Endothelial cell (in vitro differentiated cells): ENCODE results near the gene ANO2. TPM values are rescaled to one million over a fixed set of nuclear protein-coding genes. Genes with fewer than 3 reads are reported as not detected.

Experiments used
- DNase-seq: peaks from one replicate; pipeline ENCODE4 v3.0.0; 2021; ENCODE audit warnings: low spot score
- H3K27ac Mint-ChIP-seq: one replicate; pipeline ENCODE4 v1.8.0; 2021; ENCODE audit warnings: mixed read lengths, inconsistent platforms; ENCODE audit not compliant: unreplicated experiment
- H3K27me3 Mint-ChIP-seq: one replicate; pipeline ENCODE4 v1.8.0; 2021; ENCODE audit warnings: mild to moderate bottlenecking, moderate library complexity, mixed read lengths, inconsistent platforms; ENCODE audit not compliant: unreplicated experiment
- H3K36me3 Mint-ChIP-seq: one replicate; pipeline ENCODE4 v1.8.0; 2021; ENCODE audit warnings: mild to moderate bottlenecking, low read depth, mixed read lengths, inconsistent platforms; ENCODE audit not compliant: unreplicated experiment
- H3K4me1 Mint-ChIP-seq: one replicate; pipeline ENCODE4 v1.8.0; 2021; ENCODE audit warnings: mild to moderate bottlenecking, mixed read lengths, inconsistent platforms; ENCODE audit not compliant: unreplicated experiment
- H3K4me3 Mint-ChIP-seq: one replicate; pipeline ENCODE4 v1.8.0; 2021; ENCODE audit warnings: mild to moderate bottlenecking, mixed read lengths, inconsistent platforms; ENCODE audit not compliant: unreplicated experiment
- H3K9me3 Mint-ChIP-seq: one replicate; pipeline ENCODE4 v1.8.0; 2021; ENCODE audit warnings: mixed read lengths, inconsistent platforms; ENCODE audit not compliant: unreplicated experiment
- total RNA-seq: library from RNA; stranded (reverse); fragmentation: NEBNext Ultra II Directional; extraction: Animal tissue kit (Norgen Biotek cat#: 25700); gene quantifications from one replicate; pipeline ENCODE4 v1.2.1, GENCODE V29; 2021; ENCODE audit not compliant: unreplicated experiment
- TF ChIP-seq, protein P1 (sequence below): fragments of 200-600 bp; sonication (generic); IDR thresholded peaks from one replicate; pipeline ENCODE4 v1.5.0; 2021; ENCODE audit warnings: antibody characterized with exemption; ENCODE audit not compliant: unreplicated experiment

Gene ANO2
- total RNA-seq, 1 donor from 2014 or later = 4.5 TPM

DNA sequence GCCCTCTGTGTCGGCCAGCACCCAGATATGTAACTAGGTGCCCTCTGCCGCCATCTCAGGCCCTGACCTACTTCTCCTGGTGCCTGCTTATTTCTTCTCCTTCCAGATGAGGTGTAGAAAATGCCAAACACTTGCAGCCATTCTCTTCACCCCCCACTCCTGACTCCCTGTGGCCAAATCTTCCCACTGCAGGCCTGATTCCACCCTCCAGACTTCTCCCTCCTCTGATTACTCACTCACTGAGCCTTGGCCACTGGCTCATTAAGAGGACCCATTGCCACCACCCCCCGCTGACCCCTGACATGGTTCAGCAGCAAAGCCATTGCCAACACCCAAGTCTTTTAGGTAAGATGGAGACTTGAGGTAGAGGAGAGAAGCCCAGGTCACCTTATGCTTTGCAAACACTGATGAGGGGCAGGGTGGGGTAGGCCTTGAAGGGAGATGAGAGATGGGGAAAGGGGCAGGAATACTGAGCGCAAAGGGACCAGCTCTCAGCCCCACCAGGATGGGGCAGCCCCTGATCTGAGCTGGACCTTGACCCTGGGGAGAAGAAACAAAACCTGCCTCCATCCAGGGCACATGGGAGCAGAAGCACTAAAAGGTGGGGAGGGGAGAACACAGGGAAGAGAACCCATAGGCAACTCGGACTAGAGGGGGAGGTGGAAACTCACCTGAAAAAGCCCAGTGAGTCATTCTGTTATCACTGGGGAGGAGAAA lies 25.1 kb upstream of the ANO2 start:
- H3K9me3 Mint-ChIP-seq = no peaks in the 10 kb centered on the region
- peaks cover 12% of the 10 kb centered on the region for H3K36me3 Mint-ChIP-seq
- no peak overlapping the region for H3K4me3 Mint-ChIP-seq
- no peak overlapping the region for H3K27ac Mint-ChIP-seq
- H3K27me3 Mint-ChIP-seq = peaks cover 3% of the 10 kb centered on the region
- TF ChIP-seq, protein P1, sequence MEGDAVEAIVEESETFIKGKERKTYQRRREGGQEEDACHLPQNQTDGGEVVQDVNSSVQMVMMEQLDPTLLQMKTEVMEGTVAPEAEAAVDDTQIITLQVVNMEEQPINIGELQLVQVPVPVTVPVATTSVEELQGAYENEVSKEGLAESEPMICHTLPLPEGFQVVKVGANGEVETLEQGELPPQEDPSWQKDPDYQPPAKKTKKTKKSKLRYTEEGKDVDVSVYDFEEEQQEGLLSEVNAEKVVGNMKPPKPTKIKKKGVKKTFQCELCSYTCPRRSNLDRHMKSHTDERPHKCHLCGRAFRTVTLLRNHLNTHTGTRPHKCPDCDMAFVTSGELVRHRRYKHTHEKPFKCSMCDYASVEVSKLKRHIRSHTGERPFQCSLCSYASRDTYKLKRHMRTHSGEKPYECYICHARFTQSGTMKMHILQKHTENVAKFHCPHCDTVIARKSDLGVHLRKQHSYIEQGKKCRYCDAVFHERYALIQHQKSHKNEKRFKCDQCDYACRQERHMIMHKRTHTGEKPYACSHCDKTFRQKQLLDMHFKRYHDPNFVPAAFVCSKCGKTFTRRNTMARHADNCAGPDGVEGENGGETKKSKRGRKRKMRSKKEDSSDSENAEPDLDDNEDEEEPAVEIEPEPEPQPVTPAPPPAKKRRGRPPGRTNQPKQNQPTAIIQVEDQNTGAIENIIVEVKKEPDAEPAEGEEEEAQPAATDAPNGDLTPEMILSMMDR = no peak
- peaks cover 8% of the 10 kb centered on the region for H3K4me1 Mint-ChIP-seq
- no peak for DNase-seq

DNA sequence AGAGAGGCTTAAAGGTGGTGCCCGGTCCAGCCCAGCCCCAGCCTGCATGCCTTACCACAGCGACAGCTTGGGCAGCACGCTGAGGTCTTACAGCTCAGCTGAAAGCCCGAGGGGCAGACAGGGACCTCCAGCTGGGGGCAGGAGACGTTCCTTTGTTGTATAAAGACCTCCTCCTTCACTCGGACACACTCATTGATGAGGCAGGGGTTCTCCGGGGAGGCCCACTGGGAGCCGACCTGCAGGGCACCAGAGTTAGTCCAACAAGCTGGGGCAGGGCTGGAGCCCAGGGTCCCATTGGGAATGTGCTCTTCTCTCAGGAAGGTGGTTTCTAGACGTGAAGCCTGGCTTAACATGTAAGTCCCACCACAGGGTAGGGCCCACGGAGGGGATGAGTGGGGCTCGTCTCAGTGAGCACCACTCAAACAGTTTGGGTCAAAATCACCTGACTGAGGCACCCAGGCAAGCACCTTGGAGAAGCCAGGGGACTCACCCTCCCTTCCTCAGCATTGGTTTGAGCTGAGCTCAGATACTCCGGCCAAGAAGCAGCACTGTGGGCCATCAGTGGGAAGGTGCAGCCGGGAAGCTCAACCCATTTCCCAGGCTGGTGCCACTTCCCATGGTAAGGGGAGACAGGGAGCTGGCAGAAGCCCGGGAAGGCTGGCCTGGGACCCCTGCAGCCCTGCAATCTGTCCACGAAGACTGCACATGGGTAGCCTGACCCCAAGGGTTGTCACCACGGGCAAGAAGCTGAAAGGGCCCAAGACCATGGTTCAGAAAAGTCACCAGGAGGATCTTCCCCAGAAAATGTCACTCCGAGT lies 24.3 kb upstream of the ANO2 start:
- TF ChIP-seq, protein P1 = no peak
- Mint-ChIP-seq H3K9me3 (no peaks in the 10 kb centered on the region), H3K36me3 (peaks cover 8% of the 10 kb centered on the region), H3K27ac (no peak overlapping the region), H3K27me3 (peaks cover 3% of the 10 kb centered on the region), H3K4me3 (no peak overlapping the region), H3K4me1 (peaks cover 15% of the 10 kb centered on the region)
- no peak for DNase-seq

DNA sequence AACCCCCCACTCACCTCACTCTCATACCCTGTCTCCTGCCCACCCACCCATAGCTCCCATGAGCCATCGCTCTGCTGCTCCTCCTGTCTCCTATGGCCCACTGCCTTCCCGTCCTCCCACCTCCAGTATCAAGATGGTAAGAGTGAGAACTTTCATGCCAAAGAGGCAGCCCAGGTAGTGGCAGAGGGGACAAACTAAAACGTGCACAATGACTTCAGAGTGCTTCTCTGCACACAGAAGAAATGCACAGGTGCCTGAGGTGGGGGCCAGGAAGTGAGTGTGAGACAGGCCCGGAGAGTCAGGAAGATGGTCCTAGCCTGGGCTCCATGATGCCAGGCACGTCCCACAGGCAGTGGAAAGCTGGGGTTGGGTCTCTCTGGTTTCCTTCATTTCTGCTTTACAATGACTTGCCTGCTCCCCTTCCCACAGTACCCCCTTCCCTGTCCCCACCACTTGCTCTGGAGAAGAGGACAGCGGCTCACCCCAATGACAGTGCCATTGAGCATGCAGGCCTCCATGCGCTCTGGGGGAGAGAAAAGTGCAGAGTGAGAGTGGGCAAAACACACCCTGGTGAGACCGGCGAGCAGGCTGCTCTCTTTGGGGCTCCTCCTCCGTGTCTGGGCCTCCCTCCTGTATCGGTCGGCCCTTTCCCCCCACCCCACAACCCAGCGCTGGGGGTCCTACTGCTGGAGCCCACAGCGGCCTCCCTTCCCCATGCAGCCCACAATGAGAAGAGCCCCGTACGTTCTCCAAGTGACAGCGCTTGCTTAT lies 22.8 kb upstream of the ANO2 start:
- DNase-seq = no peak
- H3K27me3 Mint-ChIP-seq = peaks cover 3% of the 10 kb centered on the region
- H3K4me3 Mint-ChIP-seq = no peak overlapping the region
- no peak overlapping the region for H3K27ac Mint-ChIP-seq
- peaks cover 5% of the 10 kb centered on the region for H3K36me3 Mint-ChIP-seq
- H3K4me1 Mint-ChIP-seq = peaks cover 17% of the 10 kb centered on the region
- no peaks in the 10 kb centered on the region for H3K9me3 Mint-ChIP-seq
- TF ChIP-seq, protein P1 = no peak

DNA sequence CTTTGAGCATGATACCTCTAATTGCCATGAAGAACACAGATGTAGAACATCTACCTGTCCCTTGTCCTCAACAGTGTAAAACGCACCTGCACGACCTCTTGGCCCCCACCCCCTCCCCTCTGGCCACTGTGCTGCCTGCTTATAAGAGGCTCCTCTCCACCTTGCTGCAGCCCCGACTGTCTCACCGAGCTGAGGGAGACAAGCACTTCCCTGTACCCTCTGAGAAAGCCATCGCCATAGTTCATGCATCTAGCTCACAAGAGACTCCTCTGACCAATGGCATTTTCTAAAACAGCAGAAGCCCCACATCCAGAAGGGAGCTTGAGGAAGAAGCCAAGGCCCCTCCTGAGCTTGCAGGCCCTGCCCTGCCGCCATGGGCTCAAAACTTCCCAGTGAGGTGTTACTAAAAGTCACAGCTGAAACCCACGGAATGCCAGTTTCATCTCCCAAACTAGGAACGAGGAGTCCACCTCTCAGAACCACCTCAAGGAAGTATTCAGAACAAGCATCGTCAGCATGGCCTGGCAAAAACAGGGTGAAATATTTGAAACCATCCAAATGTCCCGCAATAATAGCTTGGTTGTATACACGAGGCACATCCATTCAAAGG lies 21.5 kb upstream of the ANO2 start:
- no peak for DNase-seq
- H3K4me3 Mint-ChIP-seq = no peak overlapping the region
- no peak overlapping the region for H3K27ac Mint-ChIP-seq
- H3K27me3 Mint-ChIP-seq = peaks cover 1% of the 10 kb centered on the region
- peaks cover 5% of the 10 kb centered on the region for H3K36me3 Mint-ChIP-seq
- H3K9me3 Mint-ChIP-seq = no peaks in the 10 kb centered on the region
- TF ChIP-seq, protein P1 = no peak
- H3K4me1 Mint-ChIP-seq = peaks cover 17% of the 10 kb centered on the region
